Endothelial cell (in vitro differentiated cells): Measurements from ENCODE around the gene BAIAP2. TPM values are rescaled to one million over a fixed set of nuclear protein-coding genes. Genes with fewer than 3 reads are reported as not detected.
"Not testable (repeated sequence)": the region's sequence is repeated elsewhere in the genome, so short reads cannot be mapped to it uniquely, and the experiment has no call there.

Experiments used
- DNase-seq: peaks from one replicate; pipeline ENCODE4 v3.0.0; 2021; ENCODE audit warnings: low spot score
- H3K27ac Mint-ChIP-seq: one replicate; pipeline ENCODE4 v1.8.0; 2021; ENCODE audit warnings: mixed read lengths, inconsistent platforms; ENCODE audit not compliant: unreplicated experiment
- H3K27me3 Mint-ChIP-seq: one replicate; pipeline ENCODE4 v1.8.0; 2021; ENCODE audit warnings: mild to moderate bottlenecking, moderate library complexity, mixed read lengths, inconsistent platforms; ENCODE audit not compliant: unreplicated experiment
- H3K36me3 Mint-ChIP-seq: one replicate; pipeline ENCODE4 v1.8.0; 2021; ENCODE audit warnings: mild to moderate bottlenecking, low read depth, mixed read lengths, inconsistent platforms; ENCODE audit not compliant: unreplicated experiment
- H3K4me1 Mint-ChIP-seq: one replicate; pipeline ENCODE4 v1.8.0; 2021; ENCODE audit warnings: mild to moderate bottlenecking, mixed read lengths, inconsistent platforms; ENCODE audit not compliant: unreplicated experiment
- H3K4me3 Mint-ChIP-seq: one replicate; pipeline ENCODE4 v1.8.0; 2021; ENCODE audit warnings: mild to moderate bottlenecking, mixed read lengths, inconsistent platforms; ENCODE audit not compliant: unreplicated experiment
- H3K9me3 Mint-ChIP-seq: one replicate; pipeline ENCODE4 v1.8.0; 2021; ENCODE audit warnings: mixed read lengths, inconsistent platforms; ENCODE audit not compliant: unreplicated experiment
- CTCF ChIP-seq: fragments of 200-600 bp; sonication (generic); IDR thresholded peaks from one replicate; pipeline ENCODE4 v1.5.0; 2021; ENCODE audit warnings: antibody characterized with exemption; ENCODE audit not compliant: unreplicated experiment
- total RNA-seq: library from RNA; stranded (reverse); fragmentation: NEBNext Ultra II Directional; extraction: Animal tissue kit (Norgen Biotek cat#: 25700); gene quantifications from one replicate; pipeline ENCODE4 v1.2.1, GENCODE V29; 2021; ENCODE audit not compliant: unreplicated experiment

Gene BAIAP2
- total RNA-seq, 1 donor from 2014 or later: 67.8 TPM

- H3K36me3 Mint-ChIP-seq: peaks cover 7% of the 10 kb centered on the region
- DNase-seq: no peak
- H3K4me3 Mint-ChIP-seq: no peak overlapping the region
- H3K9me3 Mint-ChIP-seq: no peaks in the 10 kb centered on the region
- H3K4me1 Mint-ChIP-seq: peaks cover 6% of the 10 kb centered on the region
- peaks cover 13% of the 10 kb centered on the region for H3K27me3 Mint-ChIP-seq
- H3K27ac Mint-ChIP-seq: no peak overlapping the region
- TF ChIP-seq CTCF: no peak
These were observed 108.2 kb downstream of the BAIAP2 start for GRCh38 chr17:81143200-81143527.

GRCh38 chr17:81143717-81144422 lies 108.9 kb downstream of the BAIAP2 start:
- no peak overlapping the region for H3K27ac Mint-ChIP-seq
- H3K36me3 Mint-ChIP-seq: peaks cover 3% of the 10 kb centered on the region
- H3K27me3 Mint-ChIP-seq: peaks cover 8% of the 10 kb centered on the region
- peaks cover 2% of the 10 kb centered on the region for H3K4me1 Mint-ChIP-seq
- no peaks in the 10 kb centered on the region for H3K9me3 Mint-ChIP-seq
- no peak overlapping the region for H3K4me3 Mint-ChIP-seq
- no peak for DNase-seq
- TF ChIP-seq CTCF: no peak

- Mint-ChIP-seq H3K9me3 (no peaks in the 10 kb centered on the region), H3K36me3 (no peaks in the 10 kb centered on the region), H3K4me1 (peaks cover 2% of the 10 kb centered on the region), H3K27me3 (peaks cover 8% of the 10 kb centered on the region), H3K27ac (no peak overlapping the region), H3K4me3 (no peak overlapping the region)
- DNase-seq: no peak
- TF ChIP-seq CTCF: no peak
These were observed 109.5 kb downstream of the BAIAP2 start for GRCh38 chr17:81144423-81144781.

- H3K4me3 Mint-ChIP-seq, DNase-seq, H3K4me1 Mint-ChIP-seq, H3K9me3 Mint-ChIP-seq, H3K27ac Mint-ChIP-seq, H3K27me3 Mint-ChIP-seq, H3K36me3 Mint-ChIP-seq: not testable (repeated sequence)
These were observed 111.3 kb downstream of the BAIAP2 start for GRCh38 chr17:81146208-81146607.

- no peak for DNase-seq
- H3K36me3 Mint-ChIP-seq: no peaks in the 10 kb centered on the region
- peaks cover 5% of the 10 kb centered on the region for H3K27me3 Mint-ChIP-seq
- H3K4me1 Mint-ChIP-seq: no peaks in the 10 kb centered on the region
- H3K4me3 Mint-ChIP-seq: no peak overlapping the region
- TF ChIP-seq CTCF: no peak
- H3K9me3 Mint-ChIP-seq: no peaks in the 10 kb centered on the region
- H3K27ac Mint-ChIP-seq: no peak overlapping the region
These were observed 112.8 kb downstream of the BAIAP2 start for GRCh38 chr17:81147701-81148100.

- Mint-ChIP-seq H3K27me3 (peaks cover 5% of the 10 kb centered on the region), H3K9me3 (no peaks in the 10 kb centered on the region), H3K27ac (no peak overlapping the region), H3K4me3 (no peak overlapping the region), H3K4me1 (no peaks in the 10 kb centered on the region), H3K36me3 (no peaks in the 10 kb centered on the region)
- no peak for DNase-seq
- no peak for TF ChIP-seq CTCF
These were observed 113.6 kb downstream of the BAIAP2 start for GRCh38 chr17:81148571-81148970.
